GM12878 (cell line): ENCODE results near the gene BDP1. TPM values are rescaled to one million over a fixed set of nuclear protein-coding genes. Genes with fewer than 3 reads are reported as not detected.

Experiments used
- ATAC-seq: fragments of 200-7000 bp; cut with Tn5 transposase; 3 replicates; pipeline ENCODE4 v1.9.1; 2020; ENCODE audit warnings: mild to moderate bottlenecking, moderate library complexity
- BruUV-seq: library from RNA; stranded (reverse); fragments of 400-500 nt; replicated peaks from 2 replicates; lab custom pipeline; 2021; lab: Mats Ljungman, UMichigan
- CTCF ChIA-PET: fragments of 300-600 bp; sonication (Branson Sonifier 250); formaldehyde crosslinking; extraction: SDS; loops from one replicate; lab custom pipeline; 2021; ENCODE audit warnings: inconsistent platforms; lab: Yijun Ruan, JAX
- POLR2A ChIA-PET: fragments of 350-600 bp; formaldehyde crosslinking; extraction: SDS; loops from one replicate; lab custom pipeline; 2021; ENCODE audit warnings: inconsistent platforms; lab: Charles Lee
- RAD21 ChIA-PET: fragments of 300-600 bp; sonication (Branson Sonifier 250); formaldehyde crosslinking; loops from one replicate; lab custom pipeline; 2023; ENCODE audit warnings: antibody characterized with exemption; ENCODE audit not compliant: unreplicated experiment; lab: Charles Lee
- SMC1A ChIA-PET: fragments of 300-600 bp; sonication (Branson Sonifier 250); formaldehyde crosslinking; loops from one replicate; lab custom pipeline; 2023; ENCODE audit not compliant: unreplicated experiment, uncharacterized antibody; lab: Charles Lee
- DNase-seq: peaks from one replicate; pipeline ENCODE4 v3.0.0-alpha.2; 2011; ENCODE audit warnings: low read depth, low spot score
- FAIRE-seq: peaks from 3 replicates; lab custom pipeline; 2011; peaks lifted over from hg19 to GRCh38; lab: Jason Lieb, UNC
- H2AFZ ChIP-seq: 2 replicates; pipeline ENCODE4 v1.6.0; 2011; ENCODE audit warnings: low read depth, low read length, control low read depth; ENCODE audit not compliant: control insufficient read depth
- H3K27ac ChIP-seq: 2 replicates; pipeline ENCODE4 v1.5.1; 2011; ENCODE audit warnings: control low read depth; ENCODE audit not compliant: control insufficient read depth, insufficient read depth
- H3K27me3 ChIP-seq, 2 experiments: replicated peaks in 1 of 2; 2 replicates each; pipeline versions ENCODE4 v1.6.0 to v1.6.1; 2011; ENCODE audit warnings: low read length in 1 of 2; ENCODE audit not compliant: control insufficient read depth in 2 of 2, insufficient read depth in 2 of 2
- H3K36me3 ChIP-seq, 2 experiments: 2 replicates each; pipeline ENCODE4 v1.5.1; 2011; ENCODE audit warnings: low read length in 1 of 2; ENCODE audit not compliant: control insufficient read depth in 2 of 2, insufficient read depth in 2 of 2
- H3K4me1 ChIP-seq: 2 replicates; pipeline ENCODE4 v1.6.1; 2011; ENCODE audit warnings: mild to moderate bottlenecking, low read length, moderate library complexity, mixed read lengths; ENCODE audit not compliant: control insufficient read depth, insufficient read depth
- H3K4me2 ChIP-seq: 2 replicates; pipeline ENCODE4 v1.6.0; 2011; ENCODE audit warnings: control low read depth; ENCODE audit not compliant: control insufficient read depth, insufficient read depth
- H3K4me3 ChIP-seq: fragments of 200-600 bp; sonication (generic); 2 replicates; pipeline ENCODE4 v1.5.1; 2016
- H3K79me2 ChIP-seq: 2 replicates; pipeline ENCODE4 v1.6.0; 2011; ENCODE audit warnings: low read length; ENCODE audit not compliant: control insufficient read depth, insufficient read depth
- H3K9ac ChIP-seq: 2 replicates; pipeline ENCODE4 v1.8.0; 2011; ENCODE audit warnings: low read length, control low read depth, mixed read lengths; ENCODE audit not compliant: control insufficient read depth, insufficient read depth
- H3K9me3 ChIP-seq: replicated peaks from 3 replicates; pipeline ENCODE4 v1.5.1; 2011; ENCODE audit warnings: mild to moderate bottlenecking, low read length; ENCODE audit not compliant: control insufficient read depth, insufficient read depth
- H4K20me1 ChIP-seq: 2 replicates; pipeline ENCODE4 v1.6.0; 2011; ENCODE audit not compliant: control insufficient read depth, insufficient read depth
- YBX1 ChIP-seq: fragments of 450-650 bp; IDR thresholded peaks from 2 replicates; pipeline ENCODE4 v1.6.1; 2016; ENCODE audit warnings: antibody characterized with exemption
- YY1 ChIP-seq: IDR thresholded peaks from 2 replicates; pipeline ENCODE4 v1.6.1; 2011; ENCODE audit warnings: low read depth, mild to moderate bottlenecking, low read length
- ZBTB4 ChIP-seq: fragments of 450-650 bp; formaldehyde crosslinking; IDR thresholded peaks from 2 replicates; pipeline ENCODE4 v1.4.0; 2022; ENCODE audit warnings: mild to moderate bottlenecking, moderate library complexity
- WGBS: methylation state at CpG from one replicate; pipeline ENCODE4 v1.1.6; 2016; ENCODE audit warnings: low lambda C conversion rate; ENCODE audit not compliant: insufficient replicate concordance, insufficient coverage; ENCODE audit errors: missing lambda C conversion rate; 5-methylcytosine and 5-hydroxymethylcytosine counted together
- in situ Hi-C: fragments of 300-500 bp; cut with MboI; formaldehyde crosslinking; loops from 9 replicates; pipeline ENCODE4 v1.14.3; 2018; ENCODE audit warnings: mixed read lengths
- intact Hi-C: fragments of 100-400 bp; cut with micrococcal nuclease; formaldehyde crosslinking; loops from one replicate; pipeline ENCODE4 v1.14.2; 2022; ENCODE audit not compliant: unreplicated experiment
- polyA plus RNA-seq, 11 experiments: library from polyadenylated mRNA; depleted of rRNA in 4 of 11; unstranded in 6 of 11; stranded (reverse) in 5 of 11; fragments of >200 nt; fragmentation: Nextera tagmentation in 4 of 11; fragmentation: Illumina TruSeq in 1 of 11; extraction: Ambion mirVana in 4 of 11; extraction: Trizol in 1 of 11; gene quantifications; 1 replicate in 1 of 11; 2 replicates in 10 of 11; pipeline versions ENCODE4 v1.2.1 to v1.2.3, GENCODE V29; 2011 to 2016; ENCODE audit warnings: inconsistent platforms in 2 of 11, missing spikeins in 2 of 11, low read depth in 1 of 11
- total RNA-seq, 4 experiments: library from RNA; depleted of rRNA in 3 of 4; stranded (reverse); fragments of >200 nt in 3 of 4; fragmentation: Illumina TruSeq in 1 of 4; extraction: Trizol in 1 of 4; gene quantifications; 2 replicates each; pipeline versions ENCODE4 v1.2.1 to v1.2.3, GENCODE V29; 2013 to 2021

BDP1 gene
- total and polyA plus RNA-seq, 10 of the 15 experiments (the other 5 are each of a cell fraction or from before 2014, with no cell fraction given): 6.1 to 31.1 (median 17.7) TPM

GRCh38 chr5:71483355-71483754 is 27.9 kb downstream of the BDP1 start:
- no peak for ATAC-seq

More at GRCh38 chr5:71483355-71483754, 27.9 kb downstream of the BDP1 start:
- H3K4me1 ChIP-seq: no peaks in the 10 kb centered on the region
- no peak overlapping the region for H3K9ac ChIP-seq
- H3K27me3 ChIP-seq: no peaks in the 10 kb centered on the region
- no peaks in the 10 kb centered on the region for H4K20me1 ChIP-seq
- 97% methylated on average over 2 of the region's 2 CpGs for WGBS
- in situ Hi-C loops (loop anchor here (5.0 kb wide), 1 partner anchor 269 kb away; no protein-coding TSS in a partner anchor), intact Hi-C loops (no loop called here)
- FAIRE-seq (no peak), DNase-seq (no peak)
- peaks cover 3% of the 10 kb centered on the region in 2 experiments; a peak in 3 of 4 replicates for H3K36me3 ChIP-seq
- H3K4me3 ChIP-seq: no peak overlapping the region
- H3K9me3 ChIP-seq: no peaks in the 10 kb centered on the region
- no TSS peak for BruUV-seq
- no peak overlapping the region for H2AFZ ChIP-seq
- ChIA-PET RAD21 (no interaction called here), SMC1A (no interaction called here), CTCF (no interaction called here), POLR2A (no interaction called here)
- H3K79me2 ChIP-seq: no peaks in the 10 kb centered on the region
- TF ChIP-seq YBX1: no peak
- TF ChIP-seq YY1: no peak
- no peak for TF ChIP-seq ZBTB4
- no peak overlapping the region for H3K4me2 ChIP-seq
- no peak overlapping the region for H3K27ac ChIP-seq
